GM21390 (cell line): Measurements from ENCODE around the gene CYB5A.
"Not testable (repeated sequence)": the region's sequence is repeated elsewhere in the genome, so short reads cannot be mapped to it uniquely, and the experiment has no call there.

ENCODE experiments used
- ATAC-seq: cut with Tn5 transposase; IDR thresholded peaks from one replicate; pipeline ENCODE4 v1.9.1; 2021; ENCODE audit not compliant: unreplicated experiment

Gene CYB5A

GRCh38 chr18:74299162-74299561 lies 7.4 kb upstream of the CYB5A start:
- ATAC-seq: no peak

- no peak for ATAC-seq
These were observed 2.8 kb upstream of the CYB5A start for GRCh38 chr18:74294526-74294925.

DNA sequence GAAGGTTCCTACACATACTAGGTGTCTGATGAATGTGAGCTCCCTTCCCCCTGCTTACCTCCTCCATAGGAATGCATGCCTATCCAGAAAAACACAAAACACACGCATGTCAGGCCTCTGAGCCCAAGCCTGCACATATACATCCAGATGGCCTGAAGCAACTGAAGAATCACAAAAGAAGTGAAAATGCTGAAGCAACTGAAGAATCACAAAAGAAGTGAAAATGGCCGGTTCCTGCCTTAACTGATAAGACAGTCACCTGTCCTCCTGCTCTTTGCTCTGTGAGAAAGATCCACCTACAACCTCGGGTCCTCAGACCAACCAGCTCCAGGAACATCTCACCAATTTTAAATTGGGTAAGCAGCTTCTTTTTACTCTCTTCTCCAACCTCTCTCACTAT lies 1.2 kb upstream of the CYB5A start:
- ATAC-seq: not testable (repeated sequence)

GRCh38 chr18:74292541-74292858 lies 737 bp upstream of the CYB5A start:
- no peak for ATAC-seq

- no peak for ATAC-seq
These were observed 342 bp downstream of the CYB5A start for GRCh38 chr18:74291472-74291770.

GRCh38 chr18:74290794-74291471 lies 830 bp downstream of the CYB5A start:
- ATAC-seq: no peak

- no peak for ATAC-seq
These were observed 1.7 kb downstream of the CYB5A start for GRCh38 chr18:74290021-74290420.

DNA sequence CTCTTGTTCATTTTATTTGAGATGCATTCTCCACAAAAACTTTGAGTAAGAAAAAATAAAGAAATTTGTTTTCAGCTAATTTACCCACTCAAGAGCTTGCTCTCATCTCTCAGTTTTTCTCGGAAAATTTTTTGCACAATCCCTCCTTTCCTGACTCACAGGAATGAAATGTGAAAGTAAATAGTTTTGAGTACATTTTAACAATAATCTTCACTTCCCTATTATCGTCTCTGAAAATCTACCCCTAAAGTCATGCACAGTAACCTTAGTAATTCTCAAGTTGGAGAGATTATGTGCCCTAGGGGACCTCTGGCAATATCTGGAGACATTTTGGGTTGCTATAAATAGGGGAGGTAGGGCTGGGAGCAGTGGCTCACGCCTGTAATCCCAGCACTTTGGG lies 2.6 kb downstream of the CYB5A start:
- no peak for ATAC-seq

GRCh38 chr18:74288730-74289129 lies 3.0 kb downstream of the CYB5A start:
- no peak for ATAC-seq

DNA sequence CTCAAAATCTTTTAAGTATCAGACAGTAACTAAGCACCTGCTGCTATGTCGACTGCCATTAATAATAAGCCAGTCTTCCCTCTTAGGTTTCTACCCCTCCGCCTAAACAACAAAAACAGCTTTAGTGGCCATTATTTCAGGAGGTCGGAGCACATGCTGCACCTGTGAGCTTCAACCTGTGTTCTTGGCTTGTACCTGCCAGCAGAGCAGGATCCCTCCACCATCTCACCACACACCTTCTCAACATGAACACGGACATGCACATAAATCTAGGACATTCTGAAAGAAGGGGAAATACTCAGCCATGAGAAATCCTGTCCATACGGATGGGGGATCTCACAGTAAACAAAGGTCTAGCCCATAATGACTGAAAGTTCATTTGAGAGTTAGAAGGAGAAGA lies 3.7 kb downstream of the CYB5A start:
- ATAC-seq: no peak

- no peak for ATAC-seq
These were observed 4.9 kb downstream of the CYB5A start for GRCh38 chr18:74286856-74287255.

- ATAC-seq: no peak
These were observed 5.5 kb downstream of the CYB5A start for GRCh38 chr18:74286106-74286855.

DNA sequence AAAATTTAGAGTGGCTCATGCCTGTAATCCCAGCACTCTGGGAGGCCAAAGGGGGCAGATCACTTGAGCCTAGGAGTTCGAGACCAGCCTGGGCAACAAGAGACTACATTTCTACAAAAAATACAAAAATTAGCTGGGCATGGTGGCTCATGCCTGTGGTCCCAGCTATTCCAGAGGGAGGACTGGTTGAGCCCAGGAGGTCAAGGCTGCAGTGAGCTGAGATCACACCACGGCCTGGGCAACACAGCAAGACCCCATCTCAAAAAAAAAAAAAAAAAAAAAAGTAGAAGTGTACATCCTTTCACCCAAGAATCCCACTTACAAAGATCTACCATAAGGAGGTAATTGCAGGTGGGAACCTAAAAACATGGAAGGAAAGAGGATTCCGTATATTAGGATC lies 6.2 kb downstream of the CYB5A start:
- ATAC-seq: not testable (repeated sequence)

DNA sequence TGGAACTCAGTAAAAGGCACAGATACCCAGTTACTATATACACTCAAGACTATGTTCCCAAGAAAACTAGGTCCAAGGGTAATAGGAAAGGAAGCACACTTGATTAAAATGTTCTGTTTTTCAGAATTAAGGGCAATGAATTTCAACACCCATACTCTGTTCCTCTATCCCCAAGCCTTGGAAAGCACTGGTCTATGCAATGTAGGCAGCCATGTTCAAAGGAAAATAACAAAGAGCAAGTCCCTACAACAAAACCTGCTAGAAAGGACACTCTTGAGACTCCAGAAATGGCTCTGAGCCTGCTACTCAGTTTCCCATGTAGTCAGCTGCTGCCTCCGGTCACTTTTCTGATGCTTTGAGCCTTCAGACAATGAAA lies 6.8 kb downstream of the CYB5A start:
- no peak for ATAC-seq

DNA sequence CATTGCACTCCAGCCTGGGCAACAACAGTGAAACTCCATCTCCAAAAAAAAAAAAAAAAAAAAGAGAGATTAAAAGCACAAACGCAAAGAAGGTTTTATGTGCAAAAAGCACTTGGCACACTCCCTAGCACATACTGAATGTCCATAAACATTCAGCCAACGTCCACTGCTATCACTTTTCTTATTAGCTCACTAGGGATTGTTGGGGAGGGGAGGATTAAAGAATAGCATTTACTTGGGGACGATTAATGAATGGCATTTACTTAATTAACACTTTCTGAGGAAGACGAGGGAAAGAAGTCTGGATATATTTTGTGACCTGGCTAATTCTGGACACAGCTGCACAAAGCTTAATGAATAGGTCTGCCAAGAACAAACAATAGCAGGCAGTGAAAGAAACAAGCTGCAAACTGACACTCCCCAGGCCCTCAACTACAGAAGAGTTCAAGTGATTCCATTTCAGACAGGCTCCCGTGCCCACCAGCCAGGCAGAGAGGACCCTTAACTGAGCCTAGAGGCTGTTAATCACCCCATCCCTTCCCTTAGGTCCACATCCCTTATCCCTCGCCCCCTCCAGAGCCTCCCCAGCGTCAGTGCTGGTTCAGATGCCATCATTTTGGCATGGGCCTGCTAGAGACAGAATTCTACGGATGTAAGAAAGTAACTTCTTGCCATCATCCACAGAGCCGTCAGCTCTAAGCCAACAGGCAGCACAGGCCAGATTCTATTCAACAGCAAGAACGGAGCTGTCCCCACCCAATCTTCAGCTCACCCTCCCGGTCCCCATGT lies 7.4 kb downstream of the CYB5A start:
- ATAC-seq: no peak

GRCh38 chr18:74283646-74284045 lies 8.1 kb downstream of the CYB5A start:
- no peak for ATAC-seq

DNA sequence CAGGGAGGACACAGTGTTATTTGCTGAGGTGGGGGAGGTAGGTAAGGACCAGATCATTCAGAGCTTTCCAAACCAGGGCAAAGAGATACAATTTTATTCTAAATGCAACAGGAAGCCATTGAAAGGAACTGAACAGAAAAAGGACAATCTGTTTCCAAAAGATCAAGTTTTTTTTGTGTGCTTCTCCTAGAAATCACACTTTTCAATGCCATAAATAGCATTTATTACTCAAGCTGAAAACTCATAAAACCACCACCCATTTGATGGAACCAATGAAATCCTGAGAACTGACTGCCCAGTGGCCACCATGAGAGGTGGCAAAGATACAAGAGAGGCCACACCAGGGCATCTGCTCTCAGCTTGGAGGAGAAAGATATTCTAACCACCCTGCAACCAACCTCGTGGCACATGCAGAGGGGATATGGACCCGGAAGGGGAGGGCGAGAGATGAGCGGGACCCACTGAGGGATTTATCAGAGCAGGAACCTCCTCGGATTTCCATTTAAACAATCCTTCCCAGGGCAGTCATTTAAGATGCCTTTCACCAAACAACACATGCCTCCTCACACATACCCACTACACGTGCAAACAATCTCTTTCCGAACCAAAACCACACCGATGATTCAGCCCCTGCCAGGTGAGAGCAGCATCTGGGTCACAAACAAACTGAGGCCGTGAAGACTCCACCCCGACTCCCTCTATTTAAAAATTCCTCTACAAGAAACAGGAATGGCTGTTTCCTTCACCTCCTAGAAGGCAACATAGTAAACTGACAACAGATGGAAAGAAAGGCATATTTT lies 8.8 kb downstream of the CYB5A start:
- ATAC-seq: no peak

- ATAC-seq: no peak
These were observed 9.6 kb downstream of the CYB5A start for GRCh38 chr18:74281980-74282754.

GRCh38 chr18:74281011-74281979 lies 10.5 kb downstream of the CYB5A start:
- no peak for ATAC-seq

DNA sequence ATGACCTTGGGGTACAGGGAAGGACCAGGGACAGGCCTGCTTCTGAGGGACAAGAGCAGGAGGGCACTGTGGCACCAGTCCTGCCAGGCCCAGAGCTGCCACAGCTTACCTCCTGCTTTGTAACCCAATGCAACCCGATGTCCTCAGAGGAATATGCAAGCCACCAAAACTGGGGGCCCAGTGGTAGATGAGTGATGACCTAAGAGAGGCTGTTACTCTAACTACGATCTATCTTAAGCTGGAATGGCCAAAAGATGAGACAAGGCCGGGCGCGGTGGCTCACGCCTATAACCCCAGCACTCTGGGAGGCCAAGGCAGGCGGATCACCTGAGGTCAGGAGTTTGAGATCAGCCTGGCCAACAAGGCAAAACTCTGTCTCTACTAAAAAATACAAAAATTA lies 12.8 kb downstream of the CYB5A start:
- no peak for ATAC-seq
